ENCODE measurements around the gene RTKN2. TPM values are rescaled to one million over a fixed set of nuclear protein-coding genes. Genes with fewer than 3 reads are reported as not detected.

The RTKN2 gene
- total and polyA plus RNA-seq, 9 of the 15 experiments (the other 6 are each of a cell fraction or from before 2014, with no cell fraction given), result 0.03 to 0.11 (median 0.05) TPM; not detected in 2

DNA sequence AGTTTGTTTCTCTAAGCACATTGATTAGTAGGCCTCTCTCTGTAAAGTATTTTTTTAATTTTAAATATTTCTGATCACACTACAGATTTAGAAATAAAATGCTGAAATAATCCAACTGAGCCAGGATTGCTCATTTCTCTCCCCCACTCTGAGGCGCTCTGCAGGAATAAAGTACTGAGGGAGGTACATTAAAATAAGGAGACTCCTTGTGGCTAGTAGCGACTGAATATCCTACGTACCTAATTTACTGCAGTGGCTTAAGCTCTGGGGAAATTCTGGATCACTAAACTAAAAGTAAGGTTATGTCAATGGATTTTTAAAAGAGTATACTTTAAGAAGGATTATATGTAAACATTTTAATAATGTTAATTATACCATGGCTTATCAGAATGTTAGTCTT, 75.2 kb downstream of the RTKN2 start:
- H4K20me1 ChIP-seq (replicated peaks; ENCODE audit: control insufficient read depth, insufficient read depth, low read length), result no peaks in the 10 kb centered on the region
- H3K4me2 ChIP-seq (ENCODE audit: insufficient read depth, low read length), result no peak overlapping the region
- no peak overlapping the region for H3K27ac ChIP-seq (ENCODE audit: extremely low read depth, low read depth, low read length)
- H3K36me3 ChIP-seq (ENCODE audit: control insufficient read depth, insufficient read depth, low read length), result no peaks in the 10 kb centered on the region
- no peak for FAIRE-seq
- H3K9ac ChIP-seq (ENCODE audit: insufficient read depth in 1 of 2, low read depth in 2 of 2, low read length in 2 of 2), result no peak overlapping the region
- intact Hi-C loops (cut with micrococcal nuclease) (no loop called here), in situ Hi-C loops (cut with MboI) (no loop called here)
- no peaks in the 10 kb centered on the region for H3K9me3 ChIP-seq (replicated peaks; ENCODE audit: control insufficient read depth, insufficient read depth, low read depth, low read length)
- H3K4me1 ChIP-seq (replicated peaks in 1 of 2; ENCODE audit: control insufficient read depth in 2 of 2, insufficient read depth in 2 of 2, low read length in 2 of 2), result no peaks in the 10 kb centered on the region
- ChIA-PET POLR2A (no interaction called here), CTCF (ENCODE audit: low intra/inter-chr PET ratio) (no interaction called here)
- no peak overlapping the region for H3K4me3 ChIP-seq
- H3K9me1 ChIP-seq (ENCODE audit: control insufficient read depth, insufficient read depth, low read length), result no peaks in the 10 kb centered on the region
- H3K27me3 ChIP-seq (ENCODE audit: control insufficient read depth in 2 of 2, insufficient read depth in 2 of 2, low read length in 2 of 2), result no peaks in the 10 kb centered on the region
- DNase-seq (ENCODE audit: extremely low read depth in 1 of 4, low spot score in 3 of 4), result no peak
- no peak overlapping the region for H2AFZ ChIP-seq (ENCODE audit: low read depth, low read length)
- TF ChIP-seq PREB (CRISPR knock-in tag; IDR thresholded peaks at IDR 0.05) (no peak), FOXA3 (CRISPR knock-in tag; conservative IDR thresholded peaks at IDR 0.05 in 1 of 2, IDR thresholded peaks at IDR 0.05 in 1 of 2) (no peak), SREBF1 (IDR thresholded peaks at IDR 0.05; ENCODE audit: borderline replicate concordance, low read depth, low read length) (no peak), RBM17 (IDR thresholded peaks at IDR 0.05; ENCODE audit: borderline replicate concordance, low read depth, low read length) (no peak), CSDE1 (IDR thresholded peaks at IDR 0.05) (no peak), ZNF551 (CRISPR knock-in tag; IDR thresholded peaks at IDR 0.05) (no peak)
- TF ChIP-seq, protein P1, sequence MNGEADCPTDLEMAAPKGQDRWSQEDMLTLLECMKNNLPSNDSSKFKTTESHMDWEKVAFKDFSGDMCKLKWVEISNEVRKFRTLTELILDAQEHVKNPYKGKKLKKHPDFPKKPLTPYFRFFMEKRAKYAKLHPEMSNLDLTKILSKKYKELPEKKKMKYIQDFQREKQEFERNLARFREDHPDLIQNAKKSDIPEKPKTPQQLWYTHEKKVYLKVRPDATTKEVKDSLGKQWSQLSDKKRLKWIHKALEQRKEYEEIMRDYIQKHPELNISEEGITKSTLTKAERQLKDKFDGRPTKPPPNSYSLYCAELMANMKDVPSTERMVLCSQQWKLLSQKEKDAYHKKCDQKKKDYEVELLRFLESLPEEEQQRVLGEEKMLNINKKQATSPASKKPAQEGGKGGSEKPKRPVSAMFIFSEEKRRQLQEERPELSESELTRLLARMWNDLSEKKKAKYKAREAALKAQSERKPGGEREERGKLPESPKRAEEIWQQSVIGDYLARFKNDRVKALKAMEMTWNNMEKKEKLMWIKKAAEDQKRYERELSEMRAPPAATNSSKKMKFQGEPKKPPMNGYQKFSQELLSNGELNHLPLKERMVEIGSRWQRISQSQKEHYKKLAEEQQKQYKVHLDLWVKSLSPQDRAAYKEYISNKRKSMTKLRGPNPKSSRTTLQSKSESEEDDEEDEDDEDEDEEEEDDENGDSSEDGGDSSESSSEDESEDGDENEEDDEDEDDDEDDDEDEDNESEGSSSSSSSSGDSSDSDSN (IDR thresholded peaks at IDR 0.05; ENCODE audit: borderline replicate concordance in 1 of 2, low read depth in 2 of 2, low read length in 2 of 2), result no peak
- no peaks in the 10 kb centered on the region for H3K79me2 ChIP-seq (ENCODE audit: control insufficient read depth, insufficient read depth, low read length)
- no TSS peak for BruUV-seq (replicated peaks)
- ATAC-seq, result no peak
- WGBS (ENCODE audit: insufficient coverage, low coverage, missing lambda C conversion rate), result 5% methylated on average over 3 of the region's 3 CpGs

Measured in K562 (cell line).